Lower lobe of right lung (tissue), 2 donors: ENCODE data around the gene PRCP. TPM values are rescaled to one million over a fixed set of nuclear protein-coding genes. Genes with fewer than 3 reads are reported as not detected.

ENCODE experiments used
- ATAC-seq, 2 donors: fragments of 200-7000 bp; cut with Tn5 transposase; one replicate each; pipeline ENCODE4 v1.9.1; 2020 to 2022; ENCODE audit warnings: mild to moderate bottlenecking in 2 of 2, moderate library complexity in 2 of 2
- DNase-seq: peaks from one replicate; pipeline ENCODE4 v3.0.0-alpha.2; 2020
- H3K27ac ChIP-seq: fragments of 200-600 bp; one replicate; pipeline ENCODE4 v1.8.0; 2022
- H3K27me3 ChIP-seq: fragments of 200-600 bp; one replicate; pipeline ENCODE4 v1.8.0; 2022; ENCODE audit warnings: low read depth
- H3K36me3 ChIP-seq: fragments of 200-600 bp; one replicate; pipeline ENCODE4 v1.8.0; 2022; ENCODE audit warnings: mild to moderate bottlenecking
- H3K4me1 ChIP-seq: fragments of 200-600 bp; one replicate; pipeline ENCODE4 v1.8.0; 2022
- H3K4me3 ChIP-seq: fragments of 200-600 bp; one replicate; pipeline ENCODE4 v1.8.0; 2022; ENCODE audit warnings: mild to moderate bottlenecking
- H3K9me3 ChIP-seq: fragments of 200-600 bp; one replicate; pipeline ENCODE4 v1.8.0; 2022
- intact Hi-C: fragments of 100-400 bp; cut with DNase I; formaldehyde crosslinking; loops from one replicate; pipeline ENCODE4 v1.11.0; 2022
- total RNA-seq: library from RNA; stranded (reverse); fragmentation: NEBNext Ultra II Directional; extraction: Animal tissue kit (Norgen Biotek cat#: 25700); gene quantifications from one replicate; pipeline ENCODE4 v1.2.1, GENCODE V29; 2021
- TF ChIP-seq, protein P1 (sequence below): fragments of 200-600 bp; IDR thresholded peaks from one replicate; pipeline ENCODE4 v1.8.0; 2022; ENCODE audit warnings: antibody characterized with exemption, mild to moderate bottlenecking
- donor health status: DM: no; HTN: yes; CAD: no; lungs with severe emphysema.

The PRCP gene
- total RNA-seq, 1 donor from 2014 or later: 67.9 TPM

- intact Hi-C loops: no loop called here
- H3K4me1 ChIP-seq: peaks cover 45% of the 10 kb centered on the region
- H3K4me3 ChIP-seq: no peak overlapping the region
- no peak overlapping the region for H3K27ac ChIP-seq
- ATAC-seq (no peak), DNase-seq (no peak)
- TF ChIP-seq, protein P1, sequence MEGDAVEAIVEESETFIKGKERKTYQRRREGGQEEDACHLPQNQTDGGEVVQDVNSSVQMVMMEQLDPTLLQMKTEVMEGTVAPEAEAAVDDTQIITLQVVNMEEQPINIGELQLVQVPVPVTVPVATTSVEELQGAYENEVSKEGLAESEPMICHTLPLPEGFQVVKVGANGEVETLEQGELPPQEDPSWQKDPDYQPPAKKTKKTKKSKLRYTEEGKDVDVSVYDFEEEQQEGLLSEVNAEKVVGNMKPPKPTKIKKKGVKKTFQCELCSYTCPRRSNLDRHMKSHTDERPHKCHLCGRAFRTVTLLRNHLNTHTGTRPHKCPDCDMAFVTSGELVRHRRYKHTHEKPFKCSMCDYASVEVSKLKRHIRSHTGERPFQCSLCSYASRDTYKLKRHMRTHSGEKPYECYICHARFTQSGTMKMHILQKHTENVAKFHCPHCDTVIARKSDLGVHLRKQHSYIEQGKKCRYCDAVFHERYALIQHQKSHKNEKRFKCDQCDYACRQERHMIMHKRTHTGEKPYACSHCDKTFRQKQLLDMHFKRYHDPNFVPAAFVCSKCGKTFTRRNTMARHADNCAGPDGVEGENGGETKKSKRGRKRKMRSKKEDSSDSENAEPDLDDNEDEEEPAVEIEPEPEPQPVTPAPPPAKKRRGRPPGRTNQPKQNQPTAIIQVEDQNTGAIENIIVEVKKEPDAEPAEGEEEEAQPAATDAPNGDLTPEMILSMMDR: no peak
- H3K9me3 ChIP-seq: no peaks in the 10 kb centered on the region
- H3K27me3 ChIP-seq: no peaks in the 10 kb centered on the region
- H3K36me3 ChIP-seq: no peaks in the 10 kb centered on the region
Measured at GRCh38 chr11:82865841-82866240, 34.4 kb downstream of the PRCP start.

GRCh38 chr11:82864268-82864667 is 36.0 kb downstream of the PRCP start:
- Histone ChIP-seq H3K4me1 (peaks cover 35% of the 10 kb centered on the region), H3K27me3 (no peaks in the 10 kb centered on the region), H3K36me3 (no peaks in the 10 kb centered on the region), H3K27ac (no peak overlapping the region), H3K4me3 (no peak overlapping the region), H3K9me3 (no peaks in the 10 kb centered on the region)
- ATAC-seq: peak; percentile 88 to 89
- DNase-seq: peak; percentile 77
- intact Hi-C loops: no loop called here
- TF ChIP-seq, protein P1: peak; percentile 59

- Histone ChIP-seq H3K4me1 (peaks cover 24% of the 10 kb centered on the region), H3K27ac (no peak overlapping the region), H3K9me3 (no peaks in the 10 kb centered on the region), H3K4me3 (no peak overlapping the region), H3K36me3 (no peaks in the 10 kb centered on the region), H3K27me3 (no peaks in the 10 kb centered on the region)
- no peak for ATAC-seq
- intact Hi-C loops: no loop called here
- TF ChIP-seq, protein P1: no peak
- no peak for DNase-seq
Measured at GRCh38 chr11:82863209-82863608, 37.0 kb downstream of the PRCP start.

DNA sequence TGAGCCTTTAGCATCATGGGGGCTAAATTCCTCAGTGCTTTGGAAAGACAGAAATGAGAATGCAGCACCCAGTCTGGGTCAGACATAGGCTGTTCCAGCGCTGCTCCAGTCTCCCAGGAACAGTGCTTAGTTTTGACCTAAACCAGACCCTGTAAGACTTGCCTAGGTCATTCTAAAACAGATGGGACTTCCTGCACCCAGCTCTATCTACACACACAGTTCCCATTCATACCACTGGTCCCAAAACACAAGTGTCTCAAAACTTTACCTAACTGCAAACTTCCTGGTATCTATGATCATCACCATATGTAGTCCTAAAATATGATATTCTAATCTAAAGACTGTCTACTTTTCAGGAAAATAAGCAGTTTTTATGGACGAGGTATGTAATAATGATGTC is 37.9 kb downstream of the PRCP start:
- Histone ChIP-seq H3K27ac (no peak overlapping the region), H3K4me1 (peaks cover 16% of the 10 kb centered on the region), H3K36me3 (no peaks in the 10 kb centered on the region), H3K27me3 (no peaks in the 10 kb centered on the region), H3K9me3 (no peaks in the 10 kb centered on the region), H3K4me3 (no peak overlapping the region)
- TF ChIP-seq, protein P1: no peak
- intact Hi-C loops: no loop called here
- no peak for DNase-seq
- no peak for ATAC-seq

DNA sequence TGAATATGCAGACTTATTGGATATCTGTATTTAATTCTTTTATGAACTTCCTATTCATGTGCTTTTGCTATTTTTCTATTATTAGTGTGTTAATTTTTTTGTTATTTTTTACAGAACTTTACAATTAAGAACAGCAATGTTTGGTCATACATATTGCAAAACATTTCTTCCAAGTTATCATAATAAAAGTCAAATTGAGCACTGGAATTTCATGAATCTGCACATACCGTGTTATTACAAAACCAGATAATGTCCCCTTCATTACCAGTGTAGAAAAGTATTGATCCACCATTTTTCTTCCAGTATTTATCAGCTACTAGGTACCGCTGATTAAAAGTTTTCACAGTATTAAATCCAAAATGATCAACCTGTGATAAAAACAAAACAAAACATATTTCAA is 40.5 kb downstream of the PRCP start:
- ATAC-seq (no peak), DNase-seq (no peak)
- peaks cover 12% of the 10 kb centered on the region for H3K4me1 ChIP-seq
- H3K36me3 ChIP-seq: no peaks in the 10 kb centered on the region
- intact Hi-C loops: no loop called here
- H3K27me3 ChIP-seq: no peaks in the 10 kb centered on the region
- no peak overlapping the region for H3K4me3 ChIP-seq
- H3K27ac ChIP-seq: no peak overlapping the region
- H3K9me3 ChIP-seq: no peaks in the 10 kb centered on the region
- TF ChIP-seq, protein P1: no peak
